Endothelial cell of umbilical vein (primary cell): ENCODE measurements around the gene AK5.

ENCODE experiments used
- EZH2 ChIP-seq: IDR thresholded peaks from 2 replicates; pipeline ENCODE4 v1.6.1; 2012; ENCODE audit warnings: borderline replicate concordance, low read depth, mild to moderate bottlenecking, moderate library complexity, low read length, inconsistent platforms; ENCODE audit not compliant: severe bottlenecking
- TF ChIP-seq, protein P1 (sequence below), 2 donors: IDR thresholded peaks; 1 replicate in 1 of 2; 2 replicates in 1 of 2; pipeline ENCODE4 v1.5.1; 2011; ENCODE audit warnings: low read length in 2 of 2, mild to moderate bottlenecking in 2 of 2, moderate library complexity in 2 of 2, control low read depth in 1 of 2, inconsistent platforms in 1 of 2, low read depth in 1 of 2; ENCODE audit not compliant: insufficient read depth in 1 of 2; ENCODE audit errors: extremely low read depth in 1 of 2

DNA sequence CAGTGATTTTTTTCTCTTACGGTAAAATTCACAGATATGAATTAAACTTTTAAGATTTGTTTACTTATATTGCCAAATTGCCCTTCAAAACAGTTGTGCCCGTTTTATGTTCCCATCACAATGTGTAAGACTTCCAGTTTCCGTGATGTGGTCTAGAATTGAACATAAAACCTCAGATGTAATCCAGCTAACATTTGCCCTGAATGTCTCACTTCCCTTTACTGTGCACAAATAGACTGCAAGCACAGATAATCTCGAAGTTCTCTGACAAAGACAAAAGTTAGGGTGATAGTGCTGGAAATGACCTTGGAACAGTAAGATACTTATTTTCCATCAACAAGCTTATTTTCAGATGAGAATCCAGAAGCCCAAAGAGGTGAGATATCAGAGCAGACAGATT, 223.2 kb downstream of the AK5 start:
- TF ChIP-seq, protein P1, sequence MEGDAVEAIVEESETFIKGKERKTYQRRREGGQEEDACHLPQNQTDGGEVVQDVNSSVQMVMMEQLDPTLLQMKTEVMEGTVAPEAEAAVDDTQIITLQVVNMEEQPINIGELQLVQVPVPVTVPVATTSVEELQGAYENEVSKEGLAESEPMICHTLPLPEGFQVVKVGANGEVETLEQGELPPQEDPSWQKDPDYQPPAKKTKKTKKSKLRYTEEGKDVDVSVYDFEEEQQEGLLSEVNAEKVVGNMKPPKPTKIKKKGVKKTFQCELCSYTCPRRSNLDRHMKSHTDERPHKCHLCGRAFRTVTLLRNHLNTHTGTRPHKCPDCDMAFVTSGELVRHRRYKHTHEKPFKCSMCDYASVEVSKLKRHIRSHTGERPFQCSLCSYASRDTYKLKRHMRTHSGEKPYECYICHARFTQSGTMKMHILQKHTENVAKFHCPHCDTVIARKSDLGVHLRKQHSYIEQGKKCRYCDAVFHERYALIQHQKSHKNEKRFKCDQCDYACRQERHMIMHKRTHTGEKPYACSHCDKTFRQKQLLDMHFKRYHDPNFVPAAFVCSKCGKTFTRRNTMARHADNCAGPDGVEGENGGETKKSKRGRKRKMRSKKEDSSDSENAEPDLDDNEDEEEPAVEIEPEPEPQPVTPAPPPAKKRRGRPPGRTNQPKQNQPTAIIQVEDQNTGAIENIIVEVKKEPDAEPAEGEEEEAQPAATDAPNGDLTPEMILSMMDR (IDR thresholded peaks at IDR 0.05; ENCODE audit: extremely low read depth in 1 of 2, insufficient read depth in 1 of 2, low read depth in 1 of 2, low read length in 2 of 2): no peak
- TF ChIP-seq EZH2: no peak
